AG09319 (cell line): Measurements from ENCODE around the gene CYB5B.

ENCODE experiments used
- DNase-seq: peaks from one replicate; pipeline ENCODE4 v3.0.0-alpha.2; 2010; ENCODE audit warnings: low read depth; ENCODE audit errors: extremely low read depth
- CTCF ChIP-seq: IDR thresholded peaks from 2 replicates; pipeline ENCODE4 v1.5.1; 2011; ENCODE audit warnings: low read depth, mild to moderate bottlenecking, inconsistent platforms, low read length, moderate library complexity

The CYB5B gene

GRCh38 chr16:69479775-69480174, 55.4 kb downstream of the CYB5B start:
- TF ChIP-seq CTCF = no peak
- no peak for DNase-seq

GRCh38 chr16:69481901-69482341, 57.5 kb downstream of the CYB5B start:
- peak; percentile 14; the same call in 1 of the 2 replicates for TF ChIP-seq CTCF
- DNase-seq = peak; percentile 42

GRCh38 chr16:69482410-69482991, 58.1 kb downstream of the CYB5B start:
- TF ChIP-seq CTCF = no peak
- peak; percentile 66 for DNase-seq

- no peak for DNase-seq
- TF ChIP-seq CTCF = no peak
Observed at GRCh38 chr16:69483611-69484010, 59.2 kb downstream of the CYB5B start.

GRCh38 chr16:69485361-69485760, 60.9 kb downstream of the CYB5B start:
- no peak for TF ChIP-seq CTCF
- no peak for DNase-seq

GRCh38 chr16:69485816-69486215, 61.4 kb downstream of the CYB5B start:
- TF ChIP-seq CTCF = no peak

GRCh38 chr16:69486272-69486671, 61.9 kb downstream of the CYB5B start:
- no peak for TF ChIP-seq CTCF
- no peak for DNase-seq

More at GRCh38 chr16:69485816-69486215, 61.4 kb downstream of the CYB5B start:
- DNase-seq = no peak
